Activated T-cell treated with anti-CD3 and anti-CD28 coated beads for 4 hours (primary cell): Measurements from ENCODE around the gene DGKD.

Experiments used
- DNase-seq: peaks from one replicate; pipeline ENCODE4 v3.0.0-alpha.2; 2020

Gene DGKD

DNA sequence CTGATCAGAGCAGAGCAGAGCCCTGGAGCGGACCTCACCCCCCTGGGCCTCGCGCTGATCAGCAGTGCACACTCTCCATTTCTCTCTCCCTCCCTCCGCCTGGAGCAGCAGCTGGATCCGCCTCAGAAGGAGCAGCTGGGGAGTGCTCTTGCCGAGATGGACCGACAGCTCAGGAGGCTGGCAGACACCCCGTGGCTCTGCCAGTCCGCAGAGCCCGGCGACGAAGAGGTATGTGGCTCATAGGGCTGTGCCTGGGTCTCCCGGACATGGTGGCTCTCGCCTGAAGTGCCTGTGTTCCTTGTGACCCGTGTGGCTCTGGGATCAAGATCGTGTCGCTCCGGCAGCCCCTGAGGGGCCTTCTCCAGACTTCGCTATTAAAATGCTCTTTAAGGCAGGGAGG lies 109.8 kb downstream of the DGKD start:
- DNase-seq: no peak

DNA sequence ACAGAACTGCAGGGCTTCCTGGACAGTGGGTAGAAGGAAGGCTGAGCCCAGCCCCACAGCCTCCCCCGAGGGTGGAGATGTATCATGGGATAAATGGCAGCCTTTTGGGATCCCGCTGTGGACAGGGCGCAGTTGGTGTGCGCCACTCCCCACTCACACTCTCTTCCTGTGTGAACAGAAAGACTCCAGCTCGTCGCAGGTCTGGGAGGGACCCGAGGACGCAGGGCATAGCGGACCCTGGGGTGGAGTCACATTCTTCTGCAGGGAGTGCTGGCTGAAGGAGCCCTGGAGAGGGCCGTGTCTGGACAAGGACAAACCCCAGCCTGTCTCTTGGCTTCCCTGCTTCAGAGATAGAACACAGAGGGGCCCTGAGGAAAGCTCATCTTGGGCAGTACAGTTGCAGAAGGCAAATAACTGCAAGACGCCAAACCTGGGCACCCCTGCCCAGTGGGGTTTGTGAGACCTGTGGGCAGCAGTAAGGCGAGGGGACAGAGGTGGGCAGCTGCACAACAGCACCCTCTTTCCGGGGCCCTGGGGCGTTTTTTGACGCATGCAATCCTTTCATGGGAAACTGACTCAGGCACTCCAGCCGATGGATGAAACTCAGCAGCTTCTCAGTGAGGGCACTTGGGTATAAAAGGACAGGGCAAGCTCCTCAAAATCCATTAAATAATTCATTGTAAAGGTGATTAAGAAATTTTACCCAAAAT lies 110.4 kb downstream of the DGKD start:
- DNase-seq: no peak

DNA sequence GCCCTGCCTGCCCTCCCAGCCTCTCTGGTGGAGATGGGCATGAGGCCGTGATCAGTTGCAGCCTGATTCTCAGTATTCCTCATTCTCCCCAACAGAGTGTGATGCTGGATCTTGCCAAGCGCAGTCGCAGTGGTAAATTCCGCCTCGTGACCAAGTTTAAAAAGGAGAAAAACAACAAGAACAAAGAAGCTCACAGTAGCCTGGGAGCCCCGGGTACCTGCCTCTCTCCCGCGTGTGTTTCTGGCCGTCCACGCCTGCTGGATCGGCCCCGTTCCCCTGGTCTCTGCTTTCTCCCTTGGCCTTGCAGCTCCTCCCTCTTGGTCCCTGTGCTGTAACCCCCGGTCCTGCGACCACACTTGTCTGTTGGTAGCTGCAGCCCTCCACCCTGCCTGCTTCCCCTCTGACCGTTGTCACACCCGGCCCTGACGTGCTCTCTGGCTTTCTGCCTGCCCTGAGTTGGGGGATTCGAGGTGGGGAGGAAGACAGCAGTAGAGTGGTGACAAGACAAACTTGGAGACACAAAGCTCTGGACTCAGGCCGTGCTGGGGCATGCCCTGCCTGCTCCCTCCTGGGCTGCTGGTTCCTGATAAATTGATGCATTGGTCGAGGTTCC lies 112.8 kb downstream of the DGKD start:
- DNase-seq: no peak

DNA sequence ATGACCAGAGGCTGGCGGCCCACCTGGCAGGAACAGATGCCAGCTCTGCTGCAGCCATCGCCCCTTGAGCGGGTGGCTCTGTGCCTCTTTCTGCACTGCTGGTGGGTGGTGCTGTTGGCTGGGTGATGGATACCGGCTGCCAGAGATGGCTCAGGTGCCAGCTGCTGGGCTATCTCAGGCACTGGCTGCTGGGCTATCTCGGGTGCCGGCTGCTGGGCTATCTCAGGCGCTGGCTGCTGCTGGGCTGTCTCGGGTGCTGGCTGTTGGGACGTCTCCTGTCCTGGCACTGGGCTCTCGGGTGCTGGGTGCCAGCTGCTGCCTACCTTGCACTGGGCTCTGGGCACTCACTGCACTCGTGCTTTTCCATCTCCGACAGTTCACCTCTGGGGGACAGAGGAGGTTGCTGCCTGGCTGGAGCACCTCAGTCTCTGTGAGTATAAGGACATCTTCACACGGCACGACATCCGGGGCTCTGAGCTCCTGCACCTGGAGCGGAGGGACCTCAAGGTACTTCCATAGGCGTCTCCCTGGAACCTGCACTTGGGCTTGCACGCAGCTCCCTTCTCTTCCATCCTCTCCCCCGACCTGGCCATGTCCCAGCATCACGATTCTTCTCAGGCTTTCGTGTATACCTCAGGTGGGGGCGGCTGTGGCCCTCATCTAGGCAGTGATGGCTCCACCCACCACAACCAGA lies 113.9 kb downstream of the DGKD start:
- DNase-seq: no peak

DNA sequence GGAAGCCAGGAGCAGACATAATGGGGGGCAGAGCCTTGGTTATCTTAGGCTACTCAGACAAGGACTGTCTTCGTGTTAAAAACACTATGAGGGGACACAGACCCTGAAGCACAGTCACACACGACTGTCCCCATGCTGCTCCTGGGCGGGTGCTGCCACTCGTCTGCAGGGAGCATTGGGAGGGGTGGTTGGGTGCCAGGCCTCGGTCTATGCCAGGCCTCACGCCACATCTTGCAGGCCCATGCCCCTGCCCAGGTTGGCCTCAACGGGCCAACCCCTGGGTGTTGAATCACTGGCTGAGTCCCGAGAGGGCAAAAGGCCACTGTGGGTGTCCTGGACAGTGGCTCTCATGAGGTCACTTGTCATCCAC lies 114.4 kb downstream of the DGKD start:
- DNase-seq: no peak

DNA sequence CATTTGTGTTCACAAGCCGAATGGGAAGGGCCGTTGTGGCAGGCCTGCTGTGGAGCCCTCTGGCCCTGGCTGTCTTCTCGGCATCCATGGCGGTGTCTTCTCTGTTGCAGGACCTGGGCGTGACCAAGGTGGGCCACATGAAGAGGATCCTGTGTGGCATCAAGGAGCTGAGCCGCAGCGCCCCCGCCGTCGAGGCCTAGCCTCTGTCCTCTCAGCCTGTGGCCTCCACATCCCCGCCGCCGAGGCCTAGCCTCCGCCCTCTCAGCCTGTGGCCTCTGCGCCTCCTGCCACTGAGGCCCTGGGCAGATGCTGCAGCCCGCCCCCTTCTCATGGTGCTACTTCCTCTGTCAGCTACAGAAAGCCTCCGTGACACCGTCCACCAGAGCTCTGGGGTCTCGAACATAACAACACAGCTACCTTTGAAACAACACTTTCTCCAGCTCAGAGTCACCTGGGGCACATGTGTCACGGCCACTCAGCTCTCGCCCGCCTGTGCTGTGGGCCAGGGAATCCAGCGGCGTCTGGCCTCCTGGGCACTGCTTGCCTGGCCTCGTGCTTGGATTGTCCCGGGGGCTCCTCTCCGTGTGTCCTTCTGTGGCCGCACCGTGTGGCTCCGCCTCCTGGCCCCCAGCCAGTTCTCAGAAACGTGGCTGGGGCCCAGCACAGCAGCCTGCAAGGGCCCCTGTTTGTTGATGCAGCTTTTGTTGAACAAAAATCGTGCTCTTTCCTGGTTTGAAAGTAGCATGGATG lies 115.1 kb downstream of the DGKD start:
- no peak for DNase-seq

DNA sequence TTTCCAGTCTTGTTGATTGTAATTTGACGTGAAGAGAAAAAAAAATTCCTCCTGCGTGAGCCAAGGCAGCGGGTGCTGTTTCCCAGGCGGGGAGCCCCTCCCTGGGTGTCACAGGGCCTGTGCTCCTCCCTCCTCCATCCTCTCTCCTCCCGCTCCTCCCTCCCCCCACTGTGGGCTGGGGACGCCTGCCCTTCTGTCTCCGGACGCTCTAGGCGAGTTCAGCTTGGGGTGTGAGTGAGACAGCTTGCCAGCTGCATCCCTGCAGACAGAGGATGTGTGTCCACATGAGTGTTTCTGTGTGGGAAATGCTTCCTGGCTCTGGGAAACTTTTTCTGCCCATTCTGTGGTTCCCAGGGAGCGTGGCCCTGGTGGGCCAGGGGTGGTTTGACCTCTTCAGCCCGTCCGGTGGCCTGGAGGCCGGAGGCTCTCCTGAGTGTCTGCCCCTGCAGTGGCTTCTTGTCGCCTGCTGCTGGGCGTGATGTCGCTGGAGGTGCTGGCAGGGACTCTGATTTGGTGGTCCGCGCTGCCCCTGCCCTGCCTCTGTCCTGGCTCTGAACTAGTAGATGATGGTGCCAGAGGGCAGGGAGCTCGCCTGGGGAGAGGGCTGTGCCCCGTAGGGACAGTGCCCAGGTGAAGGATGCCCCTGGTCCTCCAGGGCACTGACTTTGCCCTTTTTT lies 115.9 kb downstream of the DGKD start:
- DNase-seq: no peak

DNA sequence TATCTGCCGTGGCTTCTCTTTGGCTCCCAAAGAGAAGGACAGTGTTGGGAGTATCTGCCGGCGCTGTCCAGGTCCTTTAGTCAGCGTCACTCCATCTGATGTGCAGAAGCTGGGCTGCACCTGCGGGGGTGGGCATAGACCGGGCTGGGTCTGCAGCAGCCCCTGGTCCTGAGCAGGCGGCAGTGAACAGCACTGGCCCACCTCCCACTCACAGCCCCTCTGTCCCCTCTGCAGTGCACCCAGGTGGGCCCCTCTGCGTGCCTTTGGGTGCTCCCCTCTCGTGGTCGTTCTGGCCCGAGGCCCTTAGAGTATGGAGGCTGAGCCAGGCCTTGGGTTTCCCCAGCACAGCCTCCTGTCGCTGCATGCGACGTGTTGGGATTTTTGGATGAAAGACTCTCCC lies 116.5 kb downstream of the DGKD start:
- no peak for DNase-seq

DNA sequence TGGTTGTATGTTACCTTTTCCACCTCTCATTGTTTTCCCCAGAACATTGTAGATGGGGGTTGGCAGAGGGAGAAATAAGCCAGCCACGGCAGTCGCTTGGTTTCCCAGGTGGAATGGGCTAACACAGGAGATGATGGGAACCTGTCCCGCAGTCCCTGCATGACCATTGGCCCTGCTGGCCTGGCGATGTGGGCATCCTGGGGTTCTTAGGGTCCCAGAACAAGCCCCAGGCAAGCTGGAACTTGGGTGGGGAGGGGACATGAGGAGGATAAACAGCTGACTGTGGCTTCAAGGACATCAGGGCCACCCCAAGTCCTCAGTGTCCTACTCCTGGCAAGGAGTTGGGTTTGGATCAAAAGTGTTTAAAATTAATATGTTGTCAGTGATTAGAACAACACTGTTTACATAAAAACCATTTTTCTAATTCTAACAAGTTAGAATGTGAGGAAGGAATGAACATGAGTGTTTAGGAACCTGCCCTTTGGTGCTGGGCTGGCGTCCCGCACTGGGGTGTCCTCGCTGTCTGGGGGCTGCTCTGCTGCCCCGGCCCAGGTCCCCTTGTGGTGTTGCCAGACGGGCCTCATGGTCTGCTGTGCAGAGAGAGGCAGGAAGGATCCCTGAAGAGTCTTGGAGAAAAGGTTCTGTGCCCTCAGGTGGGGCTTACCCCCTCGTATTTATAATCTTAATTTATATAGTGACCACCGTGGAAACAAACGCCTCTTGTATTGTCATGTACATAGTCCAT lies 117.2 kb downstream of the DGKD start:
- DNase-seq: no peak

DNA sequence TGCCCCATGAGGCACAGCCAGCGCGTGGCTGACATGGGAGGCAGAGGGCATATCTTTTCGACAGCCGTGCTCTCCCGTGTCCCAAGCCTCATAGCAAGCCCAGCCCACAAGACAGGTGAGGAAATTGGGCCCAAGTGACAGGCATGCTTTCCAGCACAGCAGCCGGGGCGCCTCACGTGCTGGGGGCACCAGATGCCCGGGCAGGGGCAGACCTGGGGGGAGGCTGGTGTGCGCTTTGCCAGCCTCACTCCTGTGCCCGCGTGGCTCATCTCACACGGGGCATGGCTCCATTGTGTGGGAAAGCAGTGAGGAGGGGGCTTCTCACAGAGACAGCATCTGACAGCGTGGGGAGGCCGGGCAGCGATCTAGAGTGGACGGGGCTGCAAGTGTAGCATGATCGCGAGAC lies 119.1 kb downstream of the DGKD start:
- no peak for DNase-seq

DNA sequence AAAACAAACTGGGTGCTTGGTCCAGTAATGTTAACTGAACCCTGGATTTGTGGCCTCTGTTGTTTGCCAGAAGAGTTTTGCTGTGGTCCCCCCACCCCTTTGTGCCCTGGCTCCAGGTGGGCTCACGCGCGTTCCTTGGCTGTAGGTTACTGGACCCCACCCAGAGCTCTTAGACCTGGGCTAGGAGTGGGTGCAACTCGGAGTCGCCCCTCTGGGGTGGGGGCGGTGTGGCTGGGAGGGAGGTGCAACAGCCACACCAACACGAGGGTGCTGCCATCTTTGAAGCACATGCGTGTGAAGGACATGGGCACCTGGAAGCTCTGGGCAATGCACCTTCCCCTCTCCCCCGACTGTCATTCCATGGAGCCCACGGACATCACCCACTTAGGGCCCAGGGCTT lies 119.6 kb downstream of the DGKD start:
- no peak for DNase-seq

DNA sequence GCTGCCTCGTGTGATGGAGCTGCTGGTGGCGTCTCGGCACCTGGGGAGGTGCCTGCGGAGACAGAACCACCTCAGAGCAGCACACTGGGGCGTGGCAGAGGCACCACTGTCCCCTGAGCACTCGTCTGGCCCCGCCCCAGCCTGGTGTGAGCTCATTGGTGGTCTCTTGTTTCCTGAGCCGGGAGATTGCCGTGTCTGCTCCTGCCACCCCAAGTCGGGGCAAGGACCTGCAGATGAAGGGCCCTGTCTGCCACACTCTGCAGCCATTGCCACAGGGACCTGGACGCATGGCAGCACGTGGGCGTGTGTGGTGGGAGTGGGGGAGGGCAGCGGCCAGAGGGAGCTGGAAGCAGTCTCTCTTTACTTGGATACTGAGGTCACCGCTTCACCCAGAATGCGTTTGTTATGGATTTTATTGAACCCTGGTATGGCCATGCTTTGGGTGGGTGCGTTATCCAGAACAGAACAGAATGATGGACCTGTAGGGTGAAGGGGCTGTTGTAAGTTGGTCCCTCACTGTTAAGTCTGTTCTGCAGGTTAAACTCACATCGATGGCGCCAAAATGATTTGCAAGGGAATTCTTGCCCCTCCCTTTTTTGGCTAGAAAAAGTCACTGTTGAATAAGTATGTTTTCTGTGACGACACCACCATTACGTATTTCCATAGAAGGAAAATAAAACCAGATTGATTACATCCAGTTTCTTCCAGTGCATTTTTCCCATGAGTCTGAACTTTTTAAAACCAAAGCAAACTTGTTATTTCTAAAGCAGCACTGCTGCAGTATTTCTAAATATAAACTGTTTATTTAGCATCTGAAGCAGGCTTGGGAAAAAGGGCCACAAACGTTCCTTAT lies 120.2 kb downstream of the DGKD start:
- DNase-seq: no peak

DNA sequence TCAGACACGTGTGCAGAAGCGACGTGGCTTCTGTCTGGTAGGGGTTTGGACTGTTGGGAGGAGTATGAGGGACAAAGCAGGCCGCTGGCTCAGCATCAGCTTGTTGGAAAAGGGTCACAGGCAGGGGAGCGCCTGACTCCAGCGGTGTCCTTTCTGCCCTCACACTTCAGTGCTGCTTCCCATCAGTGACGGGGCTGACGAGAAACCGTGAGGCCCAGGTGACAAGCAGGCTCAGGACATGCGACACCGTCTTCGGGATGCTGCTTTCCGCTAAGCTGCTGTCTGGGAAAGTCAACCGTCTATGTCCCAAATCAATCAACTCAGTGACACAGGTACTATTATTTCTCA lies 121.7 kb downstream of the DGKD start:
- DNase-seq: no peak

DNA sequence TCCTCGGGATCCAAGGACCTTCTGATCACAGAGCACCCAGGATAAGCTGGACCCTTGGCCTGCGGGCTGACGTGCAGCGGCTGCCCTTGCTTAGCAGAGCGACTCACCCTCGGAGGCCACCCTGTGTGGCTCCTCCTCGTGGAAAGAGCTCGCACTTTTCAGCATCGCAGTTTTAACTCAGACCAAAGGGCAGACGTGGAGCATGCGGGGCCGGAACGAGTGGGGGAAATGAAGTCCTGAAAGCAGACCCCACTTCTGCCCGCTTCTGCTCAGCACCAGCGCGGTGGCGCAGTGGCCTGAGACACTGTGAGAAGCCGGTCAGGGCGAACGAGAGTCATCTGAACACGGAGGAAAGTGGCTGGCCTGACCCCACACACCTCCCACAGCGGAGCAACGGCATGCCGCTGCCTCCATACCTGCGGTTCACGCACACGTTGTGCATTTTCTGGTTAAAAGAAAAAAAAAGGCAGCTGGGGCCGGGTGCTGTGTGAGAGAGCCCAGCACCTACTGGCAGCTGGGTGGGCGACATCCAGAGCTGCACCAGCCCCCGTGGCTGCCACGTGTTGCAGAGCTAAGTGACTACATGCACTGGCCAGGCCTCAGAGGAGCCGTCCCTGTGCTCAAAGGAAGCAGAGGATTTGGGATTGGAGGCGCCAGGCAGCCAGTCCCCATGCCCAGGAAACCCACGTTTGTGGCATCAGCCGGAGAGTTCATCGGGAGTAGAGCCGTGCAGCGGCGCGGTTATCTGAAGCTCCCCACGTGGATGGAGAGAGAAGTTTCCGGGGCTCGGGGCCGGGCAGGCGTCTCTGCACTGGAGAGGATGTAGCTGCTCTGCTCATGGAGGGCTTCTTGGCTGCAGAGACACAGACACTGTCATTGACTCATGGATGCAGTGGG lies 122.6 kb downstream of the DGKD start:
- DNase-seq: no peak

DNA sequence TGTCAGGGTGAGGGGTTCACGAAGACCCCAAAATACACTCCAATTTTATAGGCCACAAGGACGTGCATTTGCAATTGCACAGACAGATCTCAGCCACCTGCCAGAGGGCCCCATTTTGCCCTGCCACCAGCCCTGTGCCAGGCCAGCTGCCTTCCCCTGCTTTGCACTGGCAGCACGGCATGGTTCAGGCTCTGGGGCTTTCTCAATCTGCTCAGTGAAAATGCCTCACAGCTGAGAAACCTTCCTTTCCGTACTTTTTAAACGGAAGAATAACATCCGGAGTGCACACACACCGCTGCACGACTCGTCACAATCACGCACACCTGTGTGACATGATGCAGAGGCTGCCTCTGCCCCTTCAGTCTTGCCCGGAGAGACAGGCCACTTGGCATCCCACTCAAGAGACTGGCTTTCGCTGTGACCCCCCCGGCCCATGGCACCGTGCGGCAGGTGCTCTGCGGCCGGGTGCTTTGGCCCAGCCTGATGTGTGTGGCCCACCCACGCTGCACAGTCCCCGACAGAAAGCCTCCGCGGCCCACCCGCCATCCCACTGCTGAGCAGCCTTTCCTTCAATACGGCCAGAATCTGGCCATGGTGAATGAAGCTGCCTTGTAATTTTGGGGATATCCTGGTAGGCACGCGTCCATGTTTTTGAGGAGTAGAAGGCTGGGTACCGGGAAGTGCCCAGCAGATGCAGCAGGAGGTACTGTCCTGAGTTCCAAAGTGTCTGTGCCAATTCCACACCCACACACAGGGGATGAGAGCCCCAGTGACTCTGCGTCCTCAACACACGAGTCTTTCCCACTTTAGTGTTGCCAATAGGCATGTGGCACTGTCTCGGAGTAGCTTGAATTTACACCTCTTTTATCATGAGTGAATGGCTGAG lies 123.5 kb downstream of the DGKD start:
- no peak for DNase-seq

DNA sequence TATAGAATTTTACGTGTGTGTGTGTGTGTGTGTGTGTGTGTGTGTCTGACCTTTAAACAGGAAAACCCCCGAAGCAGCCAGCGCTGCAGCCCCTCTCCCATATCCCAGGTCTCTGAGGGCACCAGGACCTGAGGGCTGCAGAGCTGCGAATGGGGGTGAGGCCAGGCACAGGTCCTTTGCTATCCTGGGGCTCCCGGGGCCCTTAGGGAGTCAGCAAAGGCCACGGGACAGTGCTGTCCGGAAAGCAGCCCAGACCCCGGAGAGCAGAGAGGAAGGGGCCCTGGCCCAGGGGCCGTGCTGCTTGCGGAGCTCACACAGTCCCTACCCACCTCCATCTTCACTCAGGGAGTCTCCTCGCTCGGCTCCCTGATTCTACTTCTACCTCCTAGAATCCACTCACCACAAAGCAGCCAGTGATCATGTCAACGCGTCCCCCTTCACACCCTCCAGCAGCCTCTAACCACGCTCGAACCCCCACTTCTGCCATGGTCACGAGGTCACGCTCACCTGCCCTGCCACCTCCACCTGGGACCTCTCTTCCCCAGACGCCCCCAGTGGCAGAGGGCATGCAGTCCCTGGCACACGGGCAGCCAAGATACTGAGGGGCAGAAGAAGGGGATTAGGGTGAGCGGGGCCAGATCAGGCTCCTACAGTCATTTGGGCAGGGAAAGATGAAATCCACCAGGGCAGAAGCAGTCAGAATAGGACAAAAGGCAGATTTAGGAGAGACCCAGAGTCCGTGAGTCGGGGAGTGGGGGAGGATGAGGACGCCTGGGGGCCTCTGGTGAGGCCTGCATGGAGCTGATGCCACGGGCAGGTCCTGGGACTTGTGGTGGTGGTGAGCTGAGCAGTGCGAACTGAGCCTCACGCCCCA lies 125.6 kb downstream of the DGKD start:
- DNase-seq: no peak

DNA sequence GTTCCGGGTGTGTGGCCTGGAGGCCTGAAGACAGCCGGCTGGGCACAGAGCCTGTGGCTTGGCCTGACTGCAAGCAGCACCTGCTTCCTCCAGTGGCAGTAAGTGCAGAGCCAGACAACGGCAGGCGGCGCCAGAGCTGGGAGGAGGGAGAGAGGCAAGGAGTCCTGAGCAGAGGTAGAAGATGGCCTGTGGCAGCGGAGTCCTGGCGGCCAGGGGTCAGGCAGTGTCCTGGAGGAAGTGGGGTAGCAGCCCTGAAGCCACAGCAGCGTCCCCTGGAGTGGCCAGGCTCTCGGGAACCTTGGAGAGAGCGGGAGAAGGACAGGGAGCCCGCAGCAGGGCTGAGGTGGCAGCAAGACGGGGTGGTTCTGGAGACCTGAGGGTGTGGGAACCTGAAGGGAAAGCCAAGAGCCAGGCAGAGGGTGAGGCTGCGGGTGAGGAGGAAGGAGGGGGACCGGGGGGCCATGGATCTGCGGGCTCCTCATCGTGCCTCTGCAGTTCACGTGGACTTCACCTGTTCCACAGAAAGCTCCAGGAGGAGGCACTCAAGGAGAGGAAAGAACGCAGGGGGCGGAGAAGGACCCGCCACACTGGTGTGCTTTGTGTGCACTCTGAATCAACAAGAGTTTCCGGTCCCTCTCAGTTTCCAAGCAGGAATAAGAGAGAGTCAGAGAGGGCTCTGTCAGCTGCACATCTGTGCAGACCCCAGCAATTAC lies 126.4 kb downstream of the DGKD start:
- no peak for DNase-seq
